ENCODE measurements around the gene TNN. TPM values are rescaled to one million over a fixed set of nuclear protein-coding genes. Genes with fewer than 3 reads are reported as not detected.

Gene TNN
- total RNA-seq, 1 donor from 2014 or later = 0.11 TPM

- TF ChIP-seq, protein P1, sequence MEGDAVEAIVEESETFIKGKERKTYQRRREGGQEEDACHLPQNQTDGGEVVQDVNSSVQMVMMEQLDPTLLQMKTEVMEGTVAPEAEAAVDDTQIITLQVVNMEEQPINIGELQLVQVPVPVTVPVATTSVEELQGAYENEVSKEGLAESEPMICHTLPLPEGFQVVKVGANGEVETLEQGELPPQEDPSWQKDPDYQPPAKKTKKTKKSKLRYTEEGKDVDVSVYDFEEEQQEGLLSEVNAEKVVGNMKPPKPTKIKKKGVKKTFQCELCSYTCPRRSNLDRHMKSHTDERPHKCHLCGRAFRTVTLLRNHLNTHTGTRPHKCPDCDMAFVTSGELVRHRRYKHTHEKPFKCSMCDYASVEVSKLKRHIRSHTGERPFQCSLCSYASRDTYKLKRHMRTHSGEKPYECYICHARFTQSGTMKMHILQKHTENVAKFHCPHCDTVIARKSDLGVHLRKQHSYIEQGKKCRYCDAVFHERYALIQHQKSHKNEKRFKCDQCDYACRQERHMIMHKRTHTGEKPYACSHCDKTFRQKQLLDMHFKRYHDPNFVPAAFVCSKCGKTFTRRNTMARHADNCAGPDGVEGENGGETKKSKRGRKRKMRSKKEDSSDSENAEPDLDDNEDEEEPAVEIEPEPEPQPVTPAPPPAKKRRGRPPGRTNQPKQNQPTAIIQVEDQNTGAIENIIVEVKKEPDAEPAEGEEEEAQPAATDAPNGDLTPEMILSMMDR (IDR thresholded peaks at IDR 0.05) = peak; percentile 32 to 78 (median 68)
- Histone ChIP-seq H3K4me3 (no peak overlapping the region), H3K4me1 (no peaks in the 10 kb centered on the region), H3K27me3 (no peaks in the 10 kb centered on the region), H3K36me3 (no peaks in the 10 kb centered on the region), H3K27ac (no peak overlapping the region), H3K9me3 (no peaks in the 10 kb centered on the region)
- intact Hi-C loops (cut with DNase I) = no loop called here
- peak in 1 of 2 donors; percentile 80 for DNase-seq (ENCODE audit: low spot score in 2 of 2)
Observed at GRCh38 chr1:175146529-175147213, 79.0 kb downstream of the TNN start.

DNA sequence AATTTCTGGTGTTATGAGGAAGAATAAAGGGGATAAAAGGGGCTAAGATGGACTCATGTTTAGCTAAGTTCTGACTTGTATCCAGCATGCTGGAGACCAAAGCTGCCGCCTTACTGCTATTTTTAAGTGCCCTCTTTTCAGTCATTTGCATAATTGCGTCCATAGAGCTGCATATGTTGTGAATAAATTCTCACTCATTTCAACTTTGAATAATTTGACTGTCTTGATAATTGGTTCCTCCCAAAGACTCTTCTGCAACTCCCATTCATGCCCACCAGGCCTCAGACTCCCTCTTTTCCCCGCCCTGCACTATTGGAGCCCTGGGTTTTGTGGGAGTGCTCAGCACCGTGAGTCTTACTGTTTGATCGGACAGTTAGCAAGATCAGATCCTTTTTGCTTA lies 79.9 kb downstream of the TNN start:
- intact Hi-C loops (cut with DNase I) = no loop called here
- H3K36me3 ChIP-seq = no peaks in the 10 kb centered on the region

GRCh38 chr1:175148068-175148467 lies 80.4 kb downstream of the TNN start:
- DNase-seq (ENCODE audit: low spot score in 2 of 2) = no peak
- no peak overlapping the region for H3K4me3 ChIP-seq
- no peaks in the 10 kb centered on the region for H3K36me3 ChIP-seq
- H3K9me3 ChIP-seq = no peaks in the 10 kb centered on the region
- TF ChIP-seq, protein P1 (IDR thresholded peaks at IDR 0.05) = no peak
- intact Hi-C loops (cut with DNase I) = no loop called here
- H3K27ac ChIP-seq = no peak overlapping the region
- no peaks in the 10 kb centered on the region for H3K4me1 ChIP-seq
- no peaks in the 10 kb centered on the region for H3K27me3 ChIP-seq

More for the DNA sequence above, 79.9 kb downstream of the TNN start:
- H3K4me1 ChIP-seq = no peaks in the 10 kb centered on the region
- no peak for DNase-seq (ENCODE audit: low spot score in 2 of 2)
- no peaks in the 10 kb centered on the region for H3K27me3 ChIP-seq
- TF ChIP-seq, protein P1 (IDR thresholded peaks at IDR 0.05) = no peak
- H3K4me3 ChIP-seq = no peak overlapping the region
- no peaks in the 10 kb centered on the region for H3K9me3 ChIP-seq
- no peak overlapping the region for H3K27ac ChIP-seq

- TF ChIP-seq, protein P1 (IDR thresholded peaks at IDR 0.05) = no peak
- no peaks in the 10 kb centered on the region for H3K4me1 ChIP-seq
- no peak for DNase-seq (ENCODE audit: low spot score in 2 of 2)
- H3K27me3 ChIP-seq = no peaks in the 10 kb centered on the region
- intact Hi-C loops (cut with DNase I) = loop anchor here (5.0 to 10.0 kb wide), 2 partner anchors 922 to 1694 kb away; no protein-coding TSS in a partner anchor
- no peaks in the 10 kb centered on the region for H3K9me3 ChIP-seq
- H3K4me3 ChIP-seq = no peak overlapping the region
- H3K36me3 ChIP-seq = no peaks in the 10 kb centered on the region
- no peak overlapping the region for H3K27ac ChIP-seq
Observed at GRCh38 chr1:175150596-175151319, 83.1 kb downstream of the TNN start.

- intact Hi-C loops (cut with DNase I) = loop anchor here (1.0 to 10.0 kb wide), 3 partner anchors 167 to 1693 kb away; no protein-coding TSS in a partner anchor
- DNase-seq (ENCODE audit: low spot score in 2 of 2) = peak in 1 of 2 donors; percentile 75
Observed at GRCh38 chr1:175152006-175152652, 84.5 kb downstream of the TNN start.

More at GRCh38 chr1:175152006-175152652, 84.5 kb downstream of the TNN start:
- TF ChIP-seq, protein P1 (IDR thresholded peaks at IDR 0.05) = peak; percentile 73 to 92 (median 73)
- Histone ChIP-seq H3K36me3 (no peaks in the 10 kb centered on the region), H3K9me3 (no peaks in the 10 kb centered on the region), H3K27me3 (no peaks in the 10 kb centered on the region), H3K4me3 (no peak overlapping the region), H3K4me1 (no peaks in the 10 kb centered on the region), H3K27ac (no peak overlapping the region)
